ENCODE results near the gene PARP6. TPM values are rescaled to one million over a fixed set of nuclear protein-coding genes. Genes with fewer than 3 reads are reported as not detected.

PARP6 gene
- total and polyA plus RNA-seq, 4 donors, result 4.3 to 15.3 (median 9.3) TPM

GRCh38 chr15:72242775-72243370, 29.5 kb downstream of the PARP6 start:
- H3K4me3 ChIP-seq (ENCODE audit: low read depth in 1 of 3, low read length in 3 of 3), result no peak overlapping the region
- no peaks in the 10 kb centered on the region for H3K9me3 ChIP-seq (ENCODE audit: control insufficient read depth in 4 of 4, low read length in 3 of 4)
- DNase-seq (ENCODE audit: low spot score), result no peak
- H3K27me3 ChIP-seq (ENCODE audit: control insufficient read depth in 4 of 4, insufficient read depth in 4 of 4, low read length in 3 of 4), result no peaks in the 10 kb centered on the region
- peaks cover 3 to 33% (median 14%) of the 10 kb centered on the region in 4 donors for H3K36me3 ChIP-seq (ENCODE audit: control insufficient read depth in 4 of 4, insufficient read depth in 3 of 4, low read depth in 1 of 4, low read length in 3 of 4)
- H3K4me1 ChIP-seq (ENCODE audit: control insufficient read depth in 4 of 4, insufficient read depth in 4 of 4, low read length in 3 of 4), result no peaks in the 10 kb centered on the region
- no peak for TF ChIP-seq NR2F2 (IDR thresholded peaks at IDR 0.05)
- no peak for TF ChIP-seq ZBTB33 (IDR thresholded peaks at IDR 0.05)
- no peak for TF ChIP-seq SP1 (IDR thresholded peaks at IDR 0.05)
- no peak for TF ChIP-seq TAF1 (conservative IDR thresholded peaks at IDR 0.05)
- no peak for TF ChIP-seq HNF4A (conservative IDR thresholded peaks at IDR 0.05)
- no peak for TF ChIP-seq RAD21 (IDR thresholded peaks at IDR 0.05)
- no peak for TF ChIP-seq FOXA2 (IDR thresholded peaks at IDR 0.05)
- TF ChIP-seq HNF4G (IDR thresholded peaks at IDR 0.05), result no peak
- TF ChIP-seq CTCF (IDR thresholded peaks at IDR 0.05; ENCODE audit: low read depth, low read length, missing input control), result no peak
- no peak for TF ChIP-seq GABPA (IDR thresholded peaks at IDR 0.05 in 1 of 2, conservative IDR thresholded peaks at IDR 0.05 in 1 of 2)
- TF ChIP-seq, protein P1, sequence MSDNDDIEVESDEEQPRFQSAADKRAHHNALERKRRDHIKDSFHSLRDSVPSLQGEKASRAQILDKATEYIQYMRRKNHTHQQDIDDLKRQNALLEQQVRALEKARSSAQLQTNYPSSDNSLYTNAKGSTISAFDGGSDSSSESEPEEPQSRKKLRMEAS (IDR thresholded peaks at IDR 0.05), result no peak
- no peak for TF ChIP-seq YY1 (IDR thresholded peaks at IDR 0.05)
- TF ChIP-seq, protein P2, sequence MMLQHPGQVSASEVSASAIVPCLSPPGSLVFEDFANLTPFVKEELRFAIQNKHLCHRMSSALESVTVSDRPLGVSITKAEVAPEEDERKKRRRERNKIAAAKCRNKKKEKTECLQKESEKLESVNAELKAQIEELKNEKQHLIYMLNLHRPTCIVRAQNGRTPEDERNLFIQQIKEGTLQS (IDR thresholded peaks at IDR 0.05), result no peak
- no peak for TF ChIP-seq JUND (IDR thresholded peaks at IDR 0.05)
- no peak for TF ChIP-seq RXRA (IDR thresholded peaks at IDR 0.05)
- TF ChIP-seq FOXA1 (IDR thresholded peaks at IDR 0.05), result no peak
- TF ChIP-seq EGR1 (IDR thresholded peaks at IDR 0.05; ENCODE audit: low read depth in 2 of 2), result no peak
- TF ChIP-seq REST (IDR thresholded peaks at IDR 0.05), result no peak
- 76% methylated on average over 2 of the region's 2 CpGs for WGBS
- no peak overlapping the region for H3K27ac ChIP-seq (ENCODE audit: low read depth in 1 of 2, low read length in 2 of 2)
- H3K9ac ChIP-seq (ENCODE audit: low read depth in 1 of 2, low read length in 2 of 2), result no peak overlapping the region

Data from liver (tissue), 9 donors.